Fibroblast of lung (primary cell): ENCODE results near the gene STEEP1. TPM values are rescaled to one million over a fixed set of nuclear protein-coding genes. Genes with fewer than 3 reads are reported as not detected.
A peak's percentile ranks its signal among the peaks of the same experiment; 100 is the strongest.

ENCODE experiments used
- DNase-seq, 2 donors: peaks; one replicate each; pipeline versions ENCODE4 v3.0.0 to v3.0.0-alpha.2; 2010; ENCODE audit warnings: low read depth in 2 of 2
- H2AFZ ChIP-seq: 2 replicates; pipeline ENCODE4 v1.5.1; 2012; ENCODE audit warnings: low read length, control low read depth, inconsistent platforms
- H3K27ac ChIP-seq: 2 replicates; pipeline ENCODE4 v1.5.1; 2011; ENCODE audit warnings: low read length, control low read depth; ENCODE audit not compliant: insufficient read depth
- H3K27me3 ChIP-seq: 2 replicates; pipeline ENCODE4 v1.5.1; 2011; ENCODE audit warnings: mild to moderate bottlenecking, low read length; ENCODE audit not compliant: control insufficient read depth, insufficient read depth
- H3K36me3 ChIP-seq: 2 replicates; pipeline ENCODE4 v1.5.1; 2011; ENCODE audit warnings: low read length; ENCODE audit not compliant: control insufficient read depth, insufficient read depth
- H3K4me1 ChIP-seq: 2 replicates; pipeline ENCODE4 v1.5.1; 2011; ENCODE audit warnings: low read length; ENCODE audit not compliant: control insufficient read depth, insufficient read depth; ENCODE audit errors: extremely low read depth
- H3K4me2 ChIP-seq: 2 replicates; pipeline ENCODE4 v1.5.1; 2011; ENCODE audit warnings: low read length, control low read depth; ENCODE audit not compliant: insufficient read depth; ENCODE audit errors: extremely low read depth
- H3K4me3 ChIP-seq, 4 experiments: fragments of 200-600 bp in 1 of 4; sonication (generic) in 1 of 4; replicated peaks in 1 of 4; 2 replicates each; pipeline ENCODE4 v1.5.1; 2011 to 2016; ENCODE audit warnings: low read length in 4 of 4, low read depth in 3 of 4, mild to moderate bottlenecking in 3 of 4, control low read depth in 2 of 4, inconsistent platforms in 1 of 4, mixed read lengths in 1 of 4; ENCODE audit not compliant: insufficient read depth in 1 of 4; ENCODE audit errors: control extremely low read depth in 1 of 4
- H3K79me2 ChIP-seq: 2 replicates; pipeline ENCODE4 v1.5.1; 2012; ENCODE audit warnings: mild to moderate bottlenecking, low read length, inconsistent platforms; ENCODE audit not compliant: control insufficient read depth, insufficient read depth
- H3K9ac ChIP-seq: 2 replicates; pipeline ENCODE4 v1.5.1; 2011; ENCODE audit warnings: mild to moderate bottlenecking, low read length, control low read depth; ENCODE audit not compliant: insufficient read depth
- H3K9me3 ChIP-seq: 2 replicates; pipeline ENCODE4 v1.5.1; 2012; ENCODE audit warnings: low read depth, low read length; ENCODE audit not compliant: control insufficient read depth, insufficient read depth
- H4K20me1 ChIP-seq: 2 replicates; pipeline ENCODE4 v1.5.1; 2011; ENCODE audit warnings: low read length; ENCODE audit not compliant: control insufficient read depth, insufficient read depth; ENCODE audit errors: extremely low read depth
- EZH2 ChIP-seq: IDR thresholded peaks from 2 replicates; pipeline ENCODE4 v1.5.1; 2012; ENCODE audit warnings: low read length, control low read depth, mild to moderate bottlenecking; ENCODE audit errors: missing control alignments
- polyA plus RNA-seq, 2 donors: library from polyadenylated mRNA; depleted of rRNA in 1 of 2; stranded (reverse) in 1 of 2; unstranded in 1 of 2; fragments of >200 nt; gene quantifications; 2 replicates each; pipeline ENCODE4 v1.2.1, GENCODE V29; 2011 to 2012; ENCODE audit warnings: missing spikeins in 1 of 2
- total RNA-seq: library from RNA; depleted of rRNA; stranded (reverse); fragments of >200 nt; gene quantifications from 2 replicates; pipeline ENCODE4 v1.2.1, GENCODE V29; 2014
- TF ChIP-seq, protein P1 (sequence below), 2 donors: IDR thresholded peaks in 1 of 2; conservative IDR thresholded peaks in 1 of 2; 1 replicate in 1 of 2; 2 replicates in 1 of 2; pipeline ENCODE4 v1.5.1; 2011 to 2012; ENCODE audit warnings: low read length in 2 of 2, control low read depth in 1 of 2, inconsistent platforms in 1 of 2, low read depth in 1 of 2, mild to moderate bottlenecking in 1 of 2

STEEP1 gene
- total and polyA plus RNA-seq, 2 donors (not counting 1 experiment from before 2014, with no cell fraction given): 20.3 to 40.8 TPM

DNA sequence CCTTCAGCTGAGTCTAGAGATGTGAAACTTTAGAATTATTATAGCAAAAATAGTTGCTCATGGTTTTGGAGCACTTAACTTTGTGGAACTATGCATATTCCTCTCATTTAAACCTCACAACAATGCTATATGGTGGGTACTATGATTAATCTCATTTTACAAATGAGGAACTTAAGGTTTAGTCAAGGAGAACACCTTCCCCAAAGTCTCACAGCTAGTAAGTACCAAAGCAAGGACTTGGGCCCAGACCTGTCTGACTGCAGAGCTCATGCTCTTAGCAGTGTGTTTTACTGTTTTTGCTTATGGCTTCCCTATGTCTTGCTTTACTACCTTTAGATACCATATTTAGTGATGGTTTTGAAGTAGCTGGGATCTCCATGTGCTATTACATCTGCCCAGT is 14.2 kb upstream of the STEEP1 start:
- Histone ChIP-seq H3K4me2 (no peak overlapping the region), H3K36me3 (no peaks in the 10 kb centered on the region), H3K9ac (no peak overlapping the region), H2AFZ (no peak overlapping the region), H3K4me1 (no peaks in the 10 kb centered on the region), H3K79me2 (peaks cover 12% of the 10 kb centered on the region), H3K4me3 (no peak overlapping the region), H3K27me3 (no peaks in the 10 kb centered on the region), H3K27ac (no peak overlapping the region), H4K20me1 (no peaks in the 10 kb centered on the region), H3K9me3 (no peaks in the 10 kb centered on the region)
- no peak for TF ChIP-seq EZH2
- TF ChIP-seq, protein P1, sequence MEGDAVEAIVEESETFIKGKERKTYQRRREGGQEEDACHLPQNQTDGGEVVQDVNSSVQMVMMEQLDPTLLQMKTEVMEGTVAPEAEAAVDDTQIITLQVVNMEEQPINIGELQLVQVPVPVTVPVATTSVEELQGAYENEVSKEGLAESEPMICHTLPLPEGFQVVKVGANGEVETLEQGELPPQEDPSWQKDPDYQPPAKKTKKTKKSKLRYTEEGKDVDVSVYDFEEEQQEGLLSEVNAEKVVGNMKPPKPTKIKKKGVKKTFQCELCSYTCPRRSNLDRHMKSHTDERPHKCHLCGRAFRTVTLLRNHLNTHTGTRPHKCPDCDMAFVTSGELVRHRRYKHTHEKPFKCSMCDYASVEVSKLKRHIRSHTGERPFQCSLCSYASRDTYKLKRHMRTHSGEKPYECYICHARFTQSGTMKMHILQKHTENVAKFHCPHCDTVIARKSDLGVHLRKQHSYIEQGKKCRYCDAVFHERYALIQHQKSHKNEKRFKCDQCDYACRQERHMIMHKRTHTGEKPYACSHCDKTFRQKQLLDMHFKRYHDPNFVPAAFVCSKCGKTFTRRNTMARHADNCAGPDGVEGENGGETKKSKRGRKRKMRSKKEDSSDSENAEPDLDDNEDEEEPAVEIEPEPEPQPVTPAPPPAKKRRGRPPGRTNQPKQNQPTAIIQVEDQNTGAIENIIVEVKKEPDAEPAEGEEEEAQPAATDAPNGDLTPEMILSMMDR (conservative IDR thresholded peaks at IDR 0.05 in 1 of 2, IDR thresholded peaks at IDR 0.05 in 1 of 2; ENCODE audit: low read depth in 1 of 2, low read length in 2 of 2): no peak
- no peak for DNase-seq

GRCh38 chrX:119574394-119575266 is 9.4 kb upstream of the STEEP1 start, which contains the start of gene UBE2A:
UBE2A (plus strand) TSS chrX:119574563; CDS start chrX:119574712, 149 bp downstream.
- H3K4me3 ChIP-seq: peak within 1 kb of the TSS; percentile 61 to 77 (median 71)

DNA sequence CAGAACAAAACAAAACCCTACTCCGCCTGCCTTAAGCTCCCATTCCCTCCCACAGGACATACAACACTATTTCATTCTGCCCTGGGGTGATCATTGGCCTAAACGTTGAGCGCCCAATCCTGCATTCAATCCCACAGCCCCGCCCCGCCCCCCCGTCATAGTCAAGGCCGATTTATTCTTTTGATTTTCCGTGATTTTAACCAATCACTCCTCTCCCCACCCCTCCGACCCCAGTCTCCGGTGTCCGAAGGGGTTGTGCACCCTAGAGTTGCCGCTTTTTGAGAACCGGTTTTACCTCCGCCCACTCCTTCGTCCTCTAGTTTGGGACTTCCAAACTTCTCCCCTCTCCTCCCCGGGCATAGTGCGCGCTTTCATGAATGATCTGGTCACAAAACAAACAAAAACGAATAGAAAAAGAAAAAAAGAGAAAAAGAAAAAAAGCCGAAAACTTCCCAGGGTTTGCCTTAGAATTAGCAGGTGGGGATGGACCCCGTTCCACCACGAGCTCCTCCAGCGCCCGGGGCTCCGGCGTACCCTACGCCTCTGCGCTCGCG is 8.7 kb upstream of the STEEP1 start:
- Histone ChIP-seq H3K4me2 (peak overlapping the region; percentile 78), H3K27me3 (no peaks in the 10 kb centered on the region), H3K4me1 (no peaks in the 10 kb centered on the region), H2AFZ (peak overlapping the region; percentile 55), H3K9ac (peak overlapping the region; percentile 76), H3K36me3 (no peaks in the 10 kb centered on the region), H4K20me1 (no peaks in the 10 kb centered on the region), H3K4me3 (peak overlapping the region; percentile 61 to 72 (median 68)), H3K27ac (peak overlapping the region; percentile 69), H3K9me3 (no peaks in the 10 kb centered on the region), H3K79me2 (peaks cover 12% of the 10 kb centered on the region)
- TF ChIP-seq, protein P1 (conservative IDR thresholded peaks at IDR 0.05 in 1 of 2, IDR thresholded peaks at IDR 0.05 in 1 of 2; ENCODE audit: low read depth in 1 of 2, low read length in 2 of 2): no peak
- TF ChIP-seq EZH2: no peak
- peak in 1 of 2 donors; percentile 55 for DNase-seq

More at GRCh38 chrX:119574394-119575266, 9.4 kb upstream of the STEEP1 start, which contains the start of gene UBE2A:
- no peak for TF ChIP-seq EZH2
- TF ChIP-seq, protein P1 (conservative IDR thresholded peaks at IDR 0.05 in 1 of 2, IDR thresholded peaks at IDR 0.05 in 1 of 2; ENCODE audit: low read depth in 1 of 2, low read length in 2 of 2): peak; percentile 26 to 27
- peak within 1 kb of the TSS; percentile 55 for H2AFZ ChIP-seq
- peak within 1 kb of the TSS; percentile 78 for H3K4me2 ChIP-seq
- peak; percentile 90 to 92 for DNase-seq
- no peaks in the 10 kb centered on the region for H3K4me1 ChIP-seq
- H3K27me3 ChIP-seq: no peaks in the 10 kb centered on the region
- peaks cover 12% of the 10 kb centered on the region for H3K79me2 ChIP-seq
- H4K20me1 ChIP-seq: no peaks in the 10 kb centered on the region
- peak within 1 kb of the TSS; percentile 69 for H3K27ac ChIP-seq
- H3K9ac ChIP-seq: peak within 1 kb of the TSS; percentile 76
- H3K36me3 ChIP-seq: no peaks in the 10 kb centered on the region
- no peaks in the 10 kb centered on the region for H3K9me3 ChIP-seq
